T-cell (primary cell): ENCODE results near the gene PDS5A. TPM values are rescaled to one million over a fixed set of nuclear protein-coding genes. Genes with fewer than 3 reads are reported as not detected.
"Not testable (repeated sequence)": the region's sequence is repeated elsewhere in the genome, so short reads cannot be mapped to it uniquely, and the experiment has no call there.

Experiments used
- ATAC-seq, 4 experiments: fragments of 200-7000 bp in 3 of 4; fragments of 150-1000 bp in 1 of 4; cut with Tn5 transposase; replicated peaks in 1 of 4; 1 replicate in 3 of 4; 2 replicates in 1 of 4; pipeline ENCODE4 v1.10.0; 2021; ENCODE audit warnings: moderate library complexity in 3 of 4, mild to moderate bottlenecking in 2 of 4, moderate number of reproducible peaks in 1 of 4
- CTCF ChIA-PET, 2 donors: fragments of 300-600 bp; sonication (Branson Sonifier 250); formaldehyde crosslinking; loops; one replicate each; lab custom pipeline; 2022; ENCODE audit warnings: antibody characterized with exemption in 2 of 2; lab: Charles Lee
- POLR2A ChIA-PET, 2 donors: fragments of 300-600 bp; sonication (Branson Sonifier 250); formaldehyde crosslinking; loops; one replicate each; lab custom pipeline; 2022; ENCODE audit warnings: antibody characterized with exemption in 2 of 2; lab: Charles Lee
- DNase-seq, 35 experiments: peaks; one replicate each; pipeline versions ENCODE4 v3.0.0 to v3.0.0-alpha.2; 2013 to 2023
- H3K27ac ChIP-seq: one replicate; pipeline ENCODE4 v1.5.1; 2013; ENCODE audit warnings: low read length
- H3K27me3 ChIP-seq, 2 experiments: replicated peaks in 1 of 2; 1 replicate in 1 of 2; 2 replicates in 1 of 2; pipeline versions ENCODE4 v1.6.1 to v1.7.0; 2013; ENCODE audit warnings: low read length in 1 of 2, mixed read lengths in 1 of 2; ENCODE audit not compliant: control insufficient read depth in 2 of 2, insufficient read depth in 2 of 2; ENCODE audit errors: extremely low read depth in 1 of 2
- H3K36me3 ChIP-seq, 2 donors: 1 replicate in 1 of 2; 2 replicates in 1 of 2; pipeline versions ENCODE4 v1.6.1 to v1.7.0; 2013; ENCODE audit warnings: low read length in 1 of 2; ENCODE audit not compliant: control insufficient read depth in 2 of 2, insufficient read depth in 1 of 2; ENCODE audit errors: extremely low read depth in 1 of 2
- H3K4me1 ChIP-seq, 2 experiments: 1 replicate in 1 of 2; 2 replicates in 1 of 2; pipeline versions ENCODE4 v1.6.1 to v1.7.0; 2013; ENCODE audit warnings: low read length in 2 of 2, mixed read lengths in 1 of 2; ENCODE audit not compliant: insufficient read depth in 2 of 2, control insufficient read depth in 1 of 2; ENCODE audit errors: extremely low read depth in 1 of 2
- H3K4me3 ChIP-seq, 2 donors: 1 replicate in 1 of 2; 2 replicates in 1 of 2; pipeline versions ENCODE4 v1.5.1 to v1.7.0; 2013; ENCODE audit warnings: mild to moderate bottlenecking in 2 of 2, low read length in 1 of 2, moderate library complexity in 1 of 2; ENCODE audit not compliant: control insufficient read depth in 1 of 2; ENCODE audit errors: extremely low read depth in 1 of 2
- H3K9me3 ChIP-seq: 2 replicates; pipeline ENCODE4 v1.7.0; 2013
- H3K27ac Mint-ChIP-seq, 2 donors: one replicate each; pipeline ENCODE4 v1.8.0; 2020 to 2021; ENCODE audit warnings: mild to moderate bottlenecking in 2 of 2, mixed read lengths in 2 of 2
- H3K27me3 Mint-ChIP-seq, 2 donors: one replicate each; pipeline ENCODE4 v1.8.0; 2021 to 2022; ENCODE audit warnings: mixed read lengths in 2 of 2
- H3K36me3 Mint-ChIP-seq: one replicate; pipeline ENCODE4 v1.8.0; 2021; ENCODE audit warnings: mixed read lengths
- H3K4me1 Mint-ChIP-seq, 3 donors: one replicate each; pipeline ENCODE4 v1.8.0; 2020 to 2022; ENCODE audit warnings: mixed read lengths in 3 of 3, mild to moderate bottlenecking in 1 of 3
- H3K4me3 Mint-ChIP-seq, 3 donors: one replicate each; pipeline ENCODE4 v1.8.0; 2020 to 2022; ENCODE audit warnings: mild to moderate bottlenecking in 3 of 3, mixed read lengths in 3 of 3, moderate library complexity in 3 of 3
- H3K9me3 Mint-ChIP-seq, 3 donors: one replicate each; pipeline ENCODE4 v1.8.0; 2020 to 2022; ENCODE audit warnings: mixed read lengths in 3 of 3
- WGBS: methylation state at CpG from one replicate; pipeline ENCODE4 v1.1.5; 2013; ENCODE audit warnings: missing lambda C conversion rate; ENCODE audit not compliant: insufficient coverage; 5-methylcytosine and 5-hydroxymethylcytosine counted together
- total RNA-seq, 35 experiments: library from RNA in 6 of 35; stranded (reverse) in 6 of 35; fragments of 120-200 nt in 1 of 35; gene quantifications; one replicate each; pipeline versions ENCODE4 v1.2.1 to v1.2.4 and lab custom pipeline; 2013 to 2026

PDS5A gene
- total RNA-seq, 5 donors from 2014 or later (not counting 1 experiment from before 2014, with no cell fraction given) = 73.5 to 113 (median 88.5) TPM

DNA sequence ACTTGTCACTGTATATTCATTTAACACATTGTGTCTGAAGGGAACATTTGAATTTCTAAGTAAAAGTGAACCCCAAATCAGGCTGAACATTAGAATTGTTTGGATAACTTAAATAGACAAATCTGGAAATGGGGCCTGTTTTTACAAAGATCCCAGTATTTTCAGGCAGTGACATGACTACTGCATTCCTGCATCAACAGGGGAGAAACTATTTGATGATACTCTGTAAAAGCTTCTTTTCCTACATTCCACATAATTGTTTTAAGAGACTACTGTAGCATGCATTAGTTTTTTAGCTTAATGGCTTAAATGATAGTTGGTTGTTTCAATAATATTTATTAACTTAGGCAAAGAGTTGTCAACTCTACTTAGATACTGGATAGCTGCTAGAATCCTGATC is 127.0 kb downstream of the PDS5A start:
- no peak overlapping the region for H3K27ac Mint-ChIP-seq
- peaks cover 44% of the 10 kb centered on the region for H3K36me3 Mint-ChIP-seq
- Histone ChIP-seq H3K4me1 (no peaks in the 10 kb centered on the region), H3K9me3 (peaks cover under 1% of the 10 kb centered on the region), H3K27me3 (no peaks in the 10 kb centered on the region), H3K36me3 (peaks cover 0 to 44% of the 10 kb centered on the region in 2 donors), H3K4me3 (no peak overlapping the region), H3K27ac (no peak overlapping the region)
- H3K4me1 Mint-ChIP-seq = peaks cover 0 to 13% (median 5%) of the 10 kb centered on the region in 3 donors
- ATAC-seq (no peak), DNase-seq (no peak)
- H3K4me3 Mint-ChIP-seq = no peak overlapping the region
- H3K27me3 Mint-ChIP-seq = no peaks in the 10 kb centered on the region
- peaks cover 0 to 7% (median 3%) of the 10 kb centered on the region in 3 donors for H3K9me3 Mint-ChIP-seq
- ChIA-PET POLR2A (no interaction called here), CTCF (no interaction called here)

DNA sequence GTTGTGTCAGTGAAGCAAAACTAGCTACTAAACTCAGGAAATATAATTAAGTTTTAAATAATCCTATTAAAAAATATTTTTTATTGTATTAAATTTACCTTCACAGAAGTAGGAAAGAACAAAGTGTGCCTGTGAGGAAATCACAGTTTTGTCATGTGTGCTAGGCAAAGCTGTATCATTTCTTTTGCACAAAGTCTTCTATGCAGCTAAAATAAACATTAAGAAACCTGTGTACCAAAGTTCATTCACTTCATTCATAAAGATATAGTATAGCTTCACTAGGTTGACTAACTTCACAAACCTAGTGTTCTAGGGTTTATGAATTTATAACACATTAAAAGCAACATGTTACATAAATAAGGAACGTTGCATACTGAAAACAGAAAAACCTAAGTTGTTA is 131.0 kb downstream of the PDS5A start:
- no peak for DNase-seq
- H3K4me3 ChIP-seq = no peak overlapping the region
- ChIA-PET CTCF (interaction anchor here in 1 of 2 donors (0.6 kb wide), 1 partner anchor 124 kb away, joined by 3 read pairs; no protein-coding TSS in a partner anchor), POLR2A (no interaction called here)
- no peaks in the 10 kb centered on the region for H3K4me1 ChIP-seq
- ATAC-seq = no peak
- H3K27me3 ChIP-seq = no peaks in the 10 kb centered on the region
- H3K27ac Mint-ChIP-seq = no peak overlapping the region
- no peak overlapping the region for H3K4me3 Mint-ChIP-seq
- no peaks in the 10 kb centered on the region for H3K4me1 Mint-ChIP-seq
- no peak overlapping the region for H3K27ac ChIP-seq
- no CpG with 5 or more reads among the region's 1 CpG for WGBS
- H3K9me3 Mint-ChIP-seq = no peaks in the 10 kb centered on the region
- H3K36me3 Mint-ChIP-seq = peaks cover 23% of the 10 kb centered on the region
- peaks cover 0 to 49% of the 10 kb centered on the region in 2 donors for H3K36me3 ChIP-seq
- H3K27me3 Mint-ChIP-seq = no peaks in the 10 kb centered on the region
- H3K9me3 ChIP-seq = no peaks in the 10 kb centered on the region

DNA sequence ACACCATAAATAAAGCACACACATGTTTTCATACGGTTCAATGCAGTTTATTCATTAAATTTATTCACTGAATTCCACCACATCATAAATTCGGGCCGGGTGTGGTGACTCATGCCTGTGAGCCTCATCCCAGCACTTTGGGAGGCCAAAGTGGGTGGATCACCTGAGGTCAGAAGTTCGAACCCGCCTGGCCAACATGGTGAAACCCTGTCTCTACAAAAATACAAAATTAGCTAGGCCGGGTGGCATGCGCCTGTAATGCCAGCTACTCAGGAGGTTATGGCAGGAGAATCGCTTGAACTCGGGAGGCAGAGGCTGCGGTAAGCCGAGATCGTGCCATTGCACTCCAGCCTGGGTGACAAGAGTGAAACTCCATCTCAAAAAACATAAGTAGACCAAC is 131.6 kb downstream of the PDS5A start:
- Mint-ChIP-seq H3K4me3 (no peak overlapping the region), H3K9me3 (no peaks in the 10 kb centered on the region), H3K36me3 (peaks cover 23% of the 10 kb centered on the region), H3K27ac (no peak overlapping the region), H3K4me1 (no peaks in the 10 kb centered on the region), H3K27me3 (no peaks in the 10 kb centered on the region)
- CTCF ChIA-PET = interaction anchor here in 1 of 2 donors (0.6 kb wide), 1 partner anchor 124 kb away, joined by 3 read pairs; no protein-coding TSS in a partner anchor
- POLR2A ChIA-PET = no interaction called here
- 89% methylated on average over 7 of the region's 12 CpGs for WGBS
- no peaks in the 10 kb centered on the region for H3K9me3 ChIP-seq
- no peak for DNase-seq
- peaks cover 0 to 55% of the 10 kb centered on the region in 2 donors for H3K36me3 ChIP-seq
- no peak for ATAC-seq
- no peak overlapping the region for H3K4me3 ChIP-seq
- H3K27me3 ChIP-seq = no peaks in the 10 kb centered on the region
- no peak overlapping the region for H3K27ac ChIP-seq
- no peaks in the 10 kb centered on the region for H3K4me1 ChIP-seq

DNA sequence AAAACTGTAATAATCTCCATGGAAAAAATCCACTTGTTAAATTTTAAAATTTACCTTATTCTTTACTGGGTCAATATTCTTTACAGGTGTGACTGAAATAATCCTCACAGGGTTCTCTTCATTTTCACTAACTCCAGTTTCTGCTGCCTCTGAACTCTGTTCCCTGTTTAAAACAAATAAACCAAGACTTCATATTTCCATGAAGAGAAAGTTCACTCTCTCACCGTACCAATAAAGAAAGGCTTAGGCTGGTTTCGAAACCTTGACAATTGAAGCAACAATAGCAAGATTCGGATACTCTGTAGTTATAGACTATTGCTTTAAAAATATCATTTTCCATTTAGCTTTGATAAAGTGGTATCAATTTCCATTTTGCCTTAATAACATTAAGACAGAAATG is 135.8 kb downstream of the PDS5A start:
- Mint-ChIP-seq H3K4me1 (no peaks in the 10 kb centered on the region), H3K27ac (no peak overlapping the region), H3K27me3 (no peaks in the 10 kb centered on the region), H3K36me3 (peaks cover 39% of the 10 kb centered on the region), H3K4me3 (no peak overlapping the region), H3K9me3 (no peaks in the 10 kb centered on the region)
- ATAC-seq (no peak), DNase-seq (no peak)
- peaks cover 0 to 75% of the 10 kb centered on the region in 2 donors for H3K36me3 ChIP-seq
- no peaks in the 10 kb centered on the region for H3K4me1 ChIP-seq
- H3K27ac ChIP-seq = no peak overlapping the region
- no peaks in the 10 kb centered on the region for H3K9me3 ChIP-seq
- no CpG with 5 or more reads among the region's 3 CpGs for WGBS
- H3K27me3 ChIP-seq = no peaks in the 10 kb centered on the region
- ChIA-PET POLR2A (no interaction called here), CTCF (no interaction called here)
- H3K4me3 ChIP-seq = no peak overlapping the region

DNA sequence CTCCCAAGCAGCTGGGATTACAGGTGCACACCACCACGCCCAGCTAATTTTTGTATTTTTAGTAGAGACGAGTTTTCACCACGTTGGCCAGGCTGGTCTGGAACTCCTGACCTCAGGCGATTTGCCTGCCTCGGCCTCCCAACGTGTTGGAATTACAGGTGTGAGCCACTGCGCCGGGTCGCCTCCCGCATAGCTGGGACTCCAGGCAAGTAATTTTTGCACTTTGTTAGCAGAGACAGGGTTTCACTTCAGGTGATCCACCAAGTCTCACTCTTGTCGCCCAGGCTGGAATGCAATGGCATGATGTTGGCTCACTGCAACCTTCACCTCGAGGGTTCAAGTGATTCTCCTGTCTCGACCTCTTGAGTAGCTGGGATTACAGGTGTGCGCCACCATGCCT is 137.2 kb downstream of the PDS5A start:
- H3K36me3 ChIP-seq = peaks cover 2 to 76% of the 10 kb centered on the region in 2 donors
- H3K36me3 Mint-ChIP-seq = peaks cover 47% of the 10 kb centered on the region
- H3K9me3 Mint-ChIP-seq, H3K9me3 ChIP-seq, H3K27ac ChIP-seq, H3K27me3 Mint-ChIP-seq, H3K4me3 ChIP-seq, ATAC-seq, H3K4me1 ChIP-seq, CTCF ChIA-PET, POLR2A ChIA-PET, H3K4me1 Mint-ChIP-seq, H3K27me3 ChIP-seq, H3K4me3 Mint-ChIP-seq, DNase-seq, H3K27ac Mint-ChIP-seq: not testable (repeated sequence)
- 99% methylated on average over 13 of the region's 14 CpGs for WGBS

DNA sequence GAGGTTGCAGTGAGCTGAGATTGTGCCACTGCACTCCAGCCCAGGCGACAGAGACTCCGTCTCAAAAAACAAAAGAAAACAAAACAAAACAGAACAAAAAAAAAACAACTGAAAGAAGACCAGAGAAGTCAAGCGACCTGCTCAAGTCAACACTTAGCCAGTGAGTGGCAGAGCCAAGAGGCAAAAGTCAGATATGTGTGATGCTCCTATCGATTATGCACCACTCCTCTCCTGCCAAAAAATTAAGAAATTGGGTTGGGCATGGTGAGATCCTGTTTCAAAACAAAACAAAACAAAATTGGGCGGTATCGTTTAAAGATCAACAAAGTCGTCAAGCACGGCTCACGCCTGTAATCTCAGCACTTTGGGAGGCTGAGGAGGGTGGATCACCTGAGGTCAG is 137.7 kb downstream of the PDS5A start:
- Mint-ChIP-seq H3K27me3 (no peaks in the 10 kb centered on the region), H3K27ac (no peak overlapping the region), H3K4me1 (no peaks in the 10 kb centered on the region), H3K36me3 (peaks cover 50% of the 10 kb centered on the region), H3K4me3 (no peak overlapping the region), H3K9me3 (no peaks in the 10 kb centered on the region)
- Histone ChIP-seq H3K9me3 (no peaks in the 10 kb centered on the region), H3K36me3 (peaks cover 2 to 79% of the 10 kb centered on the region in 2 donors), H3K27ac (no peak overlapping the region), H3K4me1 (no peaks in the 10 kb centered on the region), H3K4me3 (no peak overlapping the region), H3K27me3 (no peaks in the 10 kb centered on the region)
- no peak for DNase-seq
- 100% methylated on average over 5 of the region's 9 CpGs for whole genome bisulfite sequencing
- POLR2A ChIA-PET = no interaction called here
- CTCF ChIA-PET = no interaction called here
- no peak for ATAC-seq

DNA sequence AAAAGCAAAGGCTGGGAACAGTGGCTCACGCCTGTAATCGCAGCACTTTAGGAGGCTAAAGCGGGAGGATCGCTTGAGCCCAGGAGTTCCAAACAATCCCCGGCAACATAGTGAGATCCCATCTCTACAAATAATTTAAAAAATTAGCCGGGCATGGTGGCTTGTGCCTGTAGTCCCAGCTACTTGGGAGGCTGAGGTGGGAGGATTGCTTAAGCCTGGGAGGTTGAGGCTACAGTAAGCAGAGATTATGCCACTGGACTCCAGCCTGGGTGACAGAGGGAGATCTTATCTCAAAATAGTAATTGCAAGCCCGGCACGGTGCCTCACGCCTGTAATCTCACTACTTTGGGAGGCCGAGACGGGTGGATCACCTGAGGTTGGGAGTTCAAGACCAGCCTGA is 139.3 kb downstream of the PDS5A start:
- H3K4me3 Mint-ChIP-seq, H3K9me3 ChIP-seq, H3K27ac ChIP-seq, CTCF ChIA-PET, H3K27me3 ChIP-seq, H3K4me1 ChIP-seq, H3K9me3 Mint-ChIP-seq, H3K4me3 ChIP-seq, H3K27me3 Mint-ChIP-seq, H3K27ac Mint-ChIP-seq, ATAC-seq, POLR2A ChIA-PET, DNase-seq, H3K4me1 Mint-ChIP-seq: not testable (repeated sequence)
- peaks cover 51% of the 10 kb centered on the region for H3K36me3 Mint-ChIP-seq
- WGBS = 93% methylated on average over 3 of the region's 11 CpGs
- peaks cover 2 to 77% of the 10 kb centered on the region in 2 donors for H3K36me3 ChIP-seq
